Measurements from ENCODE around the gene GRIK3. TPM values are rescaled to one million over a fixed set of nuclear protein-coding genes. Genes with fewer than 3 reads are reported as not detected.
"Not testable (repeated sequence)": the region's sequence is repeated elsewhere in the genome, so short reads cannot be mapped to it uniquely, and the experiment has no call there.

Gene GRIK3
- total and polyA plus RNA-seq, 2 of the 8 experiments (the other 6 are each of a cell fraction or from before 2014, with no cell fraction given), result 2.1 to 3.4 TPM

GRCh38 chr1:36897813-36898212 lies 136.5 kb downstream of the GRIK3 start:
- H2BK5ac ChIP-seq (ENCODE audit: low read depth, low read length); H3K14ac ChIP-seq (ENCODE audit: insufficient read length); H3K4me1 ChIP-seq (replicated peaks in 1 of 4; ENCODE audit: control insufficient read depth in 3 of 4, insufficient read depth in 4 of 4, low read length in 3 of 4); H2AK5ac ChIP-seq (ENCODE audit: low read depth, low read length); H3K4ac ChIP-seq (replicated peaks; ENCODE audit: insufficient read length, low read depth, low read length); H3K4me3 ChIP-seq (ENCODE audit: extremely low read depth in 1 of 4, insufficient read depth in 2 of 4, low read depth in 3 of 4, low read length in 4 of 4); H2AFZ ChIP-seq (ENCODE audit: low read length); H4K8ac ChIP-seq (ENCODE audit: extremely low read depth, insufficient read depth, low read length); H2BK12ac ChIP-seq (ENCODE audit: low read depth, low read length); H2BK120ac ChIP-seq (replicated peaks; ENCODE audit: low read depth, low read length); H3K9me3 ChIP-seq (ENCODE audit: insufficient read depth in 2 of 2, low read depth in 1 of 2, low read length in 1 of 2); H2BK15ac ChIP-seq (ENCODE audit: low read length); H3K18ac ChIP-seq (ENCODE audit: extremely low read depth, low read length); H3K79me1 ChIP-seq (ENCODE audit: low read depth, low read length); H4K5ac ChIP-seq (ENCODE audit: insufficient read length, low read depth, low read length); CTCF ChIA-PET (ENCODE audit: partially characterized antibody); H3K23ac ChIP-seq (ENCODE audit: insufficient read length); H3K9ac ChIP-seq (replicated peaks in 1 of 4; ENCODE audit: extremely low read depth in 1 of 4, low read depth in 3 of 4, low read length in 3 of 4); POLR2A ChIA-PET (ENCODE audit: partially characterized antibody); H4K91ac ChIP-seq (replicated peaks; ENCODE audit: insufficient read length, low read length); FAIRE-seq; DNase-seq (ENCODE audit: low read depth in 1 of 2, low spot score in 2 of 2); H3K79me2 ChIP-seq (ENCODE audit: control insufficient read depth in 1 of 2, insufficient read depth in 2 of 2, low read length in 2 of 2); H3K4me2 ChIP-seq (ENCODE audit: insufficient read depth in 1 of 2, low read depth in 2 of 2, low read length in 2 of 2); H2BK20ac ChIP-seq (ENCODE audit: low read length); H4K20me1 ChIP-seq (replicated peaks in 1 of 2; ENCODE audit: control insufficient read depth in 1 of 2, insufficient read depth in 2 of 2, low read length in 2 of 2); H3K27ac ChIP-seq (ENCODE audit: low read depth, low read length); H3K23me2 ChIP-seq (ENCODE audit: low read depth, low read length); H3K56ac ChIP-seq (replicated peaks; ENCODE audit: insufficient read length, low read depth, low read length); H3K36me3 ChIP-seq (ENCODE audit: control insufficient read depth in 2 of 4, insufficient read depth in 4 of 4, low read length in 3 of 4); H3K27me3 ChIP-seq (replicated peaks in 1 of 4; ENCODE audit: control insufficient read depth in 3 of 4, extremely low read depth in 1 of 4, insufficient read depth in 3 of 4, low read length in 3 of 4): not testable (repeated sequence)
